ENCODE measurements around the gene GOLGA6D.

GRCh38 chr15:75327491-75327890, 44.9 kb downstream of the GOLGA6D start:
- TF ChIP-seq CTCF (IDR thresholded peaks at IDR 0.05), result no peak
- TF ChIP-seq POLR2A (IDR thresholded peaks at IDR 0.05), result no peak

All from uterus (tissue), 2 donors.